SK-N-SH (cell line): Measurements from ENCODE around the gene LINGO3. TPM values are rescaled to one million over a fixed set of nuclear protein-coding genes. Genes with fewer than 3 reads are reported as not detected.

Experiments
- CTCF ChIA-PET: fragments of 300-600, 350-600 bp; formaldehyde crosslinking; extraction: SDS; loops from one replicate; lab custom pipeline; 2021; lab: Yijun Ruan, JAX
- POLR2A ChIA-PET: fragments of 350-600 bp; sonication (Branson Sonifier 250); formaldehyde crosslinking; extraction: SDS; loops from one replicate; lab custom pipeline; 2020; ENCODE audit warnings: antibody characterized with exemption, inconsistent platforms; lab: Yijun Ruan, JAX
- DNase-seq: peaks from one replicate; pipeline ENCODE4 v3.0.0; 2012
- H2AFZ ChIP-seq: fragments of 200-600 bp; sonication (generic); 2 replicates; pipeline ENCODE4 v1.8.1; 2016; ENCODE audit warnings: antibody characterized with exemption, mild to moderate bottlenecking, low read depth
- H3F3A ChIP-seq: fragments of 200-600 bp; sonication (generic); replicated peaks from 2 replicates; pipeline ENCODE3; 2016; ENCODE audit warnings: antibody characterized with exemption, mild to moderate bottlenecking; ENCODE audit not compliant: insufficient read depth
- H3K27ac ChIP-seq, 2 experiments: fragments of 200-500 bp in 1 of 2; fragments of 200-600 bp in 1 of 2; sonication (Bioruptor generic) in 1 of 2; sonication (generic), shearing (Covaris generic) in 1 of 2; 2 replicates each; pipeline versions ENCODE4 v1.5.1 to v1.6.1; 2014 to 2016; ENCODE audit warnings: low read depth in 2 of 2, inconsistent platforms in 1 of 2, low read length in 1 of 2, mild to moderate bottlenecking in 1 of 2, mixed read lengths in 1 of 2
- H3K27me3 ChIP-seq: fragments of 200-600 bp; sonication (generic), shearing (Covaris generic); 2 replicates; pipeline ENCODE4 v1.6.1; 2016; ENCODE audit warnings: mixed run types; ENCODE audit not compliant: insufficient read depth
- H3K36me3 ChIP-seq, 2 experiments: fragments of 200-500 bp in 1 of 2; fragments of 200-600 bp in 1 of 2; sonication (Bioruptor generic) in 1 of 2; sonication (generic) in 1 of 2; replicated peaks in 1 of 2; 2 replicates each; pipeline versions ENCODE3 to v1.5.1; 2014 to 2016; ENCODE audit warnings: low read length in 1 of 2, mild to moderate bottlenecking in 1 of 2; ENCODE audit not compliant: insufficient read depth in 2 of 2, control insufficient read depth in 1 of 2
- H3K4me1 ChIP-seq, 2 experiments: fragments of 200-500 bp in 1 of 2; fragments of 200-600 bp in 1 of 2; sonication (Bioruptor generic) in 1 of 2; sonication (generic), shearing (Covaris generic) in 1 of 2; 2 replicates each; pipeline versions ENCODE4 v1.5.1 to v1.6.1; 2014 to 2016; ENCODE audit warnings: low read depth in 1 of 2, low read length in 1 of 2, mixed run types in 1 of 2; ENCODE audit not compliant: insufficient read depth in 2 of 2, control insufficient read depth in 1 of 2
- H3K4me2 ChIP-seq: fragments of 200-600 bp; sonication (generic), shearing (Covaris generic); 2 replicates; pipeline ENCODE4 v1.6.1; 2017; ENCODE audit warnings: mixed run types
- H3K4me3 ChIP-seq, 2 experiments: fragments of 200-500 bp in 1 of 2; fragments of 200-600 bp in 1 of 2; sonication (Bioruptor generic) in 1 of 2; sonication (generic), shearing (Covaris generic) in 1 of 2; 2 replicates each; pipeline versions ENCODE4 v1.5.1 to v1.8.1; 2014 to 2016; ENCODE audit warnings: low read depth in 2 of 2, inconsistent platforms in 1 of 2, low read length in 1 of 2, mild to moderate bottlenecking in 1 of 2, mixed read lengths in 1 of 2, moderate library complexity in 1 of 2
- H3K79me2 ChIP-seq: fragments of 200-600 bp; sonication (generic); 2 replicates; pipeline ENCODE4 v1.8.1; 2017; ENCODE audit warnings: mild to moderate bottlenecking; ENCODE audit not compliant: insufficient read depth
- H3K9ac ChIP-seq: fragments of 200-600 bp; sonication (generic); 2 replicates; pipeline ENCODE4 v1.6.1; 2017; ENCODE audit warnings: mixed run types
- H3K9me2 ChIP-seq: fragments of 200-600 bp; sonication (generic); 2 replicates; pipeline ENCODE4 v1.6.1; 2017; ENCODE audit warnings: mixed run types
- H3K9me3 ChIP-seq: fragments of 200-600 bp; sonication (generic); 2 replicates; pipeline ENCODE4 v1.6.1; 2017; ENCODE audit warnings: mixed run types, mild to moderate bottlenecking, moderate library complexity
- H4K20me1 ChIP-seq: fragments of 200-600 bp; sonication (generic); 2 replicates; pipeline ENCODE4 v1.6.1; 2017; ENCODE audit warnings: mild to moderate bottlenecking, mixed run types; ENCODE audit not compliant: insufficient read depth
- CHD2 ChIP-seq: fragments of 150-350 bp; IDR thresholded peaks from 2 replicates; pipeline ENCODE4 v1.6.1; 2018; ENCODE audit warnings: low read length; ENCODE audit not compliant: partially characterized antibody
- ELF1 ChIP-seq: IDR thresholded peaks from 2 replicates; pipeline ENCODE4 v1.4.0; 2012
- GABPA ChIP-seq: IDR thresholded peaks from 2 replicates; pipeline ENCODE4 v1.4.0; 2012; ENCODE audit warnings: low read depth, mild to moderate bottlenecking
- JUND ChIP-seq: IDR thresholded peaks from 2 replicates; pipeline ENCODE4 v1.4.0; 2012
- MXI1 ChIP-seq: IDR thresholded peaks from 2 replicates; pipeline ENCODE4 v1.6.1; 2012; ENCODE audit warnings: mild to moderate bottlenecking, low read depth, low read length, improper control_type of control experiment
- NFIC ChIP-seq: IDR thresholded peaks from 2 replicates; pipeline ENCODE4 v1.4.0; 2012; ENCODE audit warnings: borderline replicate concordance
- NRF1 ChIP-seq: IDR thresholded peaks from 2 replicates; pipeline ENCODE4 v1.6.1; 2012; ENCODE audit warnings: low read depth, mild to moderate bottlenecking, low read length
- POLR2AphosphoS5 ChIP-seq: IDR thresholded peaks from 2 replicates; pipeline ENCODE4 v1.6.1; 2012; ENCODE audit warnings: low read depth, low read length
- RCOR1 ChIP-seq: fragments of 150-350 bp; IDR thresholded peaks from 2 replicates; pipeline ENCODE4 v1.6.1; 2017; ENCODE audit warnings: antibody characterized with exemption, low read length
- REST ChIP-seq: IDR thresholded peaks from 2 replicates; pipeline ENCODE4 v1.6.1; 2012; ENCODE audit warnings: mild to moderate bottlenecking, low read depth, low read length, moderate library complexity
- RXRA ChIP-seq: IDR thresholded peaks from 2 replicates; pipeline ENCODE4 v1.4.0; 2012; ENCODE audit warnings: low read depth, mild to moderate bottlenecking, borderline replicate concordance
- SIN3A ChIP-seq: IDR thresholded peaks from 2 replicates; pipeline ENCODE4 v1.6.1; 2012; ENCODE audit warnings: low read depth, mild to moderate bottlenecking, low read length, moderate library complexity, borderline replicate concordance
- TAF1 ChIP-seq: IDR thresholded peaks from 2 replicates; pipeline ENCODE4 v1.6.1; 2012; ENCODE audit warnings: low read depth, mild to moderate bottlenecking, low read length, moderate library complexity, borderline replicate concordance
- TCF12 ChIP-seq: IDR thresholded peaks from 2 replicates; pipeline ENCODE4 v1.4.0; 2012
- TEAD4 ChIP-seq: IDR thresholded peaks from 2 replicates; pipeline ENCODE4 v1.4.0; 2012; ENCODE audit warnings: mild to moderate bottlenecking, borderline replicate concordance; ENCODE audit not compliant: insufficient read depth
- YY1 ChIP-seq: IDR thresholded peaks from 2 replicates; pipeline ENCODE4 v1.4.0; 2012; ENCODE audit warnings: low read depth, mild to moderate bottlenecking
- WGBS: methylation state at CpG from one replicate; pipeline ENCODE4 v1.1.6; 2017; ENCODE audit warnings: low lambda C conversion rate; 5-methylcytosine and 5-hydroxymethylcytosine counted together
- polyA plus RNA-seq, 3 experiments: library from polyadenylated mRNA; depleted of rRNA; stranded (reverse); fragments of >200 nt; gene quantifications; 2 replicates each; pipeline ENCODE4 v1.2.3, GENCODE V29; 2012
- TF ChIP-seq, protein P1 (sequence below): IDR thresholded peaks from 2 replicates; pipeline ENCODE4 v1.4.0; 2012; ENCODE audit warnings: low read depth

The LINGO3 gene
- polyA plus RNA-seq, 1 of the 3 experiments (the other 2 are of a cell fraction) = not detected

GRCh38 chr19:2328401-2329148, 20.6 kb upstream of the LINGO3 start, which contains the start of the genes LSM7 and SPPL2B:
Gene LSM7 (minus strand): TSS chr19:2328586. CDS start chr19:2328566, 20 bp downstream.
Gene SPPL2B (plus strand): TSS chr19:2328684. CDS start chr19:2328710, 26 bp downstream.
- H3K4me3 ChIP-seq = peak within 1 kb of the TSS; percentile 76 to 91
- peak within 1 kb of the TSS; percentile 67 for H2AFZ ChIP-seq
- POLR2A ChIA-PET = no interaction called here
- peak within 1 kb of the TSS; percentile 67 to 84 for H3K27ac ChIP-seq
- peak within 1 kb of the TSS; percentile 81 for H3K9ac ChIP-seq
- TF ChIP-seq NRF1 (peak; percentile 99), RXRA (no peak), RCOR1 (no peak), SIN3A (0 out of 2 replicates have a peak, but pooled peaks have one; percentile 47), JUND (no peak), NFIC (no peak), TEAD4 (no peak), TAF1 (peak; percentile 93), YY1 (peak; percentile 94), TCF12 (no peak), REST (0 out of 2 replicates have a peak, but pooled peaks have one; percentile 38), MXI1 (peak; percentile 95), GABPA (no peak), CHD2 (peak; percentile 72), ELF1 (no peak), POLR2AphosphoS5 (peak; percentile 83; the same call in 1 of the 2 replicates)
- TF ChIP-seq, protein P1, sequence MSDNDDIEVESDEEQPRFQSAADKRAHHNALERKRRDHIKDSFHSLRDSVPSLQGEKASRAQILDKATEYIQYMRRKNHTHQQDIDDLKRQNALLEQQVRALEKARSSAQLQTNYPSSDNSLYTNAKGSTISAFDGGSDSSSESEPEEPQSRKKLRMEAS = peak; percentile 85
- TF ChIP-seq, all 33 proteins: peak for 9
- CTCF ChIA-PET = interaction anchor here (0.9 to 5.2 kb wide), 5 partner anchors 10 to 54 kb away, joined by 3 to 51 read pairs (median 3); no protein-coding TSS in a partner anchor
- H3K9me2 ChIP-seq = no peaks in the 10 kb centered on the region
- no peaks in the 10 kb centered on the region for H3F3A ChIP-seq
- peak; percentile 100 for DNase-seq
- peaks cover 76% of the 10 kb centered on the region for H3K79me2 ChIP-seq
- peaks cover 6 to 14% of the 10 kb centered on the region in 2 experiments; a peak in 2 of 4 replicates for H3K4me1 ChIP-seq
- 0% methylated on average over 32 of the region's 89 CpGs for WGBS
- peak within 1 kb of the TSS; percentile 92 for H3K4me2 ChIP-seq
- peaks cover 19% of the 10 kb centered on the region; the same call in 1 of the 2 replicates for H4K20me1 ChIP-seq
- H3K36me3 ChIP-seq = peaks cover 3 to 14% of the 10 kb centered on the region in 2 experiments
- H3K9me3 ChIP-seq = no peaks in the 10 kb centered on the region
- H3K27me3 ChIP-seq = no peaks in the 10 kb centered on the region
